OCI-LY1 (cell line): Measurements from ENCODE around the gene TBCD.

Experiments
- H2AFZ ChIP-seq: fragments of 200-600 bp; sonication (generic), shearing (Covaris generic); 2 replicates; pipeline ENCODE4 v1.6.0; 2014; ENCODE audit warnings: antibody characterized with exemption, mild to moderate bottlenecking, low read length
- H3F3A ChIP-seq: fragments of 200-600 bp; sonication (generic), shearing (Covaris generic); 2 replicates; pipeline ENCODE4 v1.6.0; 2014; ENCODE audit warnings: mild to moderate bottlenecking, antibody characterized with exemption, low read length, moderate library complexity; ENCODE audit not compliant: insufficient read depth
- H3K27ac ChIP-seq: fragments of 200-600 bp; sonication (generic); 2 replicates; pipeline ENCODE4 v1.5.1; 2014; ENCODE audit warnings: low read length, mixed run types, mild to moderate bottlenecking, low read depth; ENCODE audit not compliant: poor library complexity, severe bottlenecking
- H3K27me3 ChIP-seq: fragments of 200-600 bp; sonication (generic); 2 replicates; pipeline ENCODE4 v1.6.0; 2014; ENCODE audit warnings: antibody characterized with exemption, mild to moderate bottlenecking, low read length, moderate library complexity; ENCODE audit not compliant: insufficient read depth
- H3K36me3 ChIP-seq: fragments of 200-600 bp; sonication (generic); 2 replicates; pipeline ENCODE4 v1.6.1; 2014; ENCODE audit warnings: mild to moderate bottlenecking, antibody characterized with exemption, low read length, moderate library complexity, mixed read lengths; ENCODE audit not compliant: insufficient read depth
- H3K4me1 ChIP-seq: fragments of 200-600 bp; sonication (generic); 2 replicates; pipeline ENCODE4 v1.5.1; 2014; ENCODE audit warnings: mild to moderate bottlenecking, low read length, moderate library complexity; ENCODE audit not compliant: insufficient read depth, severe bottlenecking
- H3K4me2 ChIP-seq: fragments of 200-600 bp; sonication (generic), shearing (Covaris generic); 2 replicates; pipeline ENCODE4 v1.6.1; 2014; ENCODE audit warnings: low read length
- H3K4me3 ChIP-seq: fragments of 200-600 bp; sonication (generic); 2 replicates; pipeline ENCODE4 v1.5.1; 2014; ENCODE audit warnings: low read length, low read depth, mild to moderate bottlenecking, mixed read lengths; ENCODE audit not compliant: poor library complexity, severe bottlenecking
- H3K79me2 ChIP-seq: fragments of 200-600 bp; shearing (Covaris generic); 2 replicates; pipeline ENCODE4 v1.6.1; 2016; ENCODE audit warnings: mixed run types, low read length, mixed read lengths; ENCODE audit not compliant: insufficient read depth
- H3K9ac ChIP-seq: fragments of 200-600 bp; sonication (generic), shearing (Covaris generic); 2 replicates; pipeline ENCODE4 v1.6.1; 2014; ENCODE audit warnings: mild to moderate bottlenecking, low read length, mixed read lengths
- H3K9me2 ChIP-seq: fragments of 200-600 bp; sonication (generic), shearing (Covaris generic); 2 replicates; pipeline ENCODE4 v1.6.1; 2014; ENCODE audit warnings: low read depth, mild to moderate bottlenecking, low read length, mixed read lengths
- H3K9me3 ChIP-seq: fragments of 200-600 bp; shearing (Covaris generic); 2 replicates; pipeline ENCODE4 v1.6.1; 2014; ENCODE audit warnings: low read length, mixed read lengths
- H4K20me1 ChIP-seq: fragments of 200-600 bp; sonication (generic), shearing (Covaris generic); 2 replicates; pipeline ENCODE4 v1.6.0; 2016; ENCODE audit warnings: mild to moderate bottlenecking, low read length; ENCODE audit not compliant: insufficient read depth
- CTCF ChIP-seq: fragments of 200-600 bp; sonication (generic), shearing (Covaris generic); IDR thresholded peaks from 2 replicates; pipeline ENCODE4 v1.5.1; 2017; ENCODE audit warnings: mild to moderate bottlenecking, antibody characterized with exemption, low read length, moderate library complexity, mixed read lengths
- EZH2 ChIP-seq: fragments of 200-600 bp; sonication (generic), shearing (Covaris generic); IDR thresholded peaks from 2 replicates; pipeline ENCODE4 v1.8.0; 2017; ENCODE audit warnings: borderline replicate concordance, mixed run types, mild to moderate bottlenecking, antibody characterized with exemption, low read length, moderate library complexity, mixed read lengths

Gene TBCD

GRCh38 chr17:82779541-82779940, 27.7 kb downstream of the TBCD start:
- H3K4me2 ChIP-seq = no peak overlapping the region
- no peak overlapping the region for H3K27ac ChIP-seq
- H3K9ac ChIP-seq = no peak overlapping the region

GRCh38 chr17:82780195-82780594, 28.3 kb downstream of the TBCD start:
- Histone ChIP-seq H3K9me3 (no peaks in the 10 kb centered on the region), H3K27ac (no peak overlapping the region), H2AFZ (no peak overlapping the region), H3K27me3 (no peaks in the 10 kb centered on the region), H3K4me3 (no peak overlapping the region), H3K79me2 (no peaks in the 10 kb centered on the region), H3K9me2 (no peaks in the 10 kb centered on the region), H3K4me1 (peaks cover 19% of the 10 kb centered on the region), H3K4me2 (no peak overlapping the region), H3K36me3 (peaks cover 19% of the 10 kb centered on the region; the same call in 1 of the 2 replicates), H3F3A (no peaks in the 10 kb centered on the region), H3K9ac (no peak overlapping the region), H4K20me1 (no peaks in the 10 kb centered on the region)
- no peak for TF ChIP-seq EZH2
- TF ChIP-seq CTCF = no peak

More at GRCh38 chr17:82779541-82779940, 27.7 kb downstream of the TBCD start:
- Histone ChIP-seq H4K20me1 (no peaks in the 10 kb centered on the region), H3K27me3 (no peaks in the 10 kb centered on the region), H3F3A (no peaks in the 10 kb centered on the region), H3K4me3 (no peak overlapping the region), H3K9me2 (no peaks in the 10 kb centered on the region), H3K4me1 (peaks cover 26% of the 10 kb centered on the region), H2AFZ (no peak overlapping the region), H3K9me3 (no peaks in the 10 kb centered on the region), H3K36me3 (peaks cover 19% of the 10 kb centered on the region; the same call in 1 of the 2 replicates), H3K79me2 (no peaks in the 10 kb centered on the region)
- TF ChIP-seq EZH2 = no peak
- TF ChIP-seq CTCF = no peak

GRCh38 chr17:82780971-82781893, 29.4 kb downstream of the TBCD start:
- TF ChIP-seq EZH2 (no peak), CTCF (no peak)
- Histone ChIP-seq H3K27ac (no peak overlapping the region), H3K4me1 (peaks cover 11% of the 10 kb centered on the region), H3K27me3 (no peaks in the 10 kb centered on the region), H3K4me2 (no peak overlapping the region), H3K36me3 (peaks cover 19% of the 10 kb centered on the region; the same call in 1 of the 2 replicates), H3F3A (no peaks in the 10 kb centered on the region), H3K9ac (no peak overlapping the region), H3K9me3 (no peaks in the 10 kb centered on the region), H3K9me2 (no peaks in the 10 kb centered on the region), H3K4me3 (no peak overlapping the region), H4K20me1 (no peaks in the 10 kb centered on the region), H3K79me2 (no peaks in the 10 kb centered on the region), H2AFZ (no peak overlapping the region)
